ENCODE results near the gene RBP5. TPM values are rescaled to one million over a fixed set of nuclear protein-coding genes. Genes with fewer than 3 reads are reported as not detected.
A peak's percentile ranks its signal among the peaks of the same experiment; 100 is the strongest.

The RBP5 gene
- total and polyA plus RNA-seq, 9 of the 15 experiments (the other 6 are each of a cell fraction or from before 2014, with no cell fraction given) = 8.6 to 22.5 (median 11.4) TPM

GRCh38 chr12:7144414-7145120 is 15.9 kb upstream of the RBP5 start (continued):
- no peak for TF ChIP-seq THAP12 (CRISPR knock-in tag; IDR thresholded peaks at IDR 0.05)
- peak; percentile 28; the same call in 1 of the 2 replicates for TF ChIP-seq ZFX (CRISPR knock-in tag; IDR thresholded peaks at IDR 0.05)
- TF ChIP-seq ARID1B (IDR thresholded peaks at IDR 0.05) = peak; percentile 16; the same call in 1 of the 2 replicates
- no peak for TF ChIP-seq ARID3A (IDR thresholded peaks at IDR 0.05; ENCODE audit: borderline replicate concordance, low read depth, low read length)
- TF ChIP-seq TEAD1 (CRISPR knock-in tag; IDR thresholded peaks at IDR 0.05) = no peak
- TF ChIP-seq ZNF197 (CRISPR knock-in tag; IDR thresholded peaks at IDR 0.05; ENCODE audit: low read depth) = no peak
- TF ChIP-seq SFPQ (IDR thresholded peaks at IDR 0.05; ENCODE audit: low read depth, low read length) = no peak
- no peak for TF ChIP-seq ZNF217 (CRISPR knock-in tag; IDR thresholded peaks at IDR 0.05)
- peak; percentile 39 to 65 (median 61); a peak in 5 of 6 replicates for TF ChIP-seq CTCF (IDR thresholded peaks at IDR 0.05 in 2 of 3, conservative IDR thresholded peaks at IDR 0.05 in 1 of 3; ENCODE audit: insufficient read depth in 2 of 3, low read depth in 1 of 3, low read length in 3 of 3)
- TF ChIP-seq CREB3 (tag; conservative IDR thresholded peaks at IDR 0.05; ENCODE audit: low read depth) = no peak
- no peak for TF ChIP-seq POLR2G (IDR thresholded peaks at IDR 0.05; ENCODE audit: low read depth, low read length)
- no peak for TF ChIP-seq ZNF134 (CRISPR knock-in tag; conservative IDR thresholded peaks at IDR 0.05)
- TF ChIP-seq SIX5 (IDR thresholded peaks at IDR 0.05; ENCODE audit: borderline replicate concordance in 1 of 2, insufficient read depth in 1 of 2, low read depth in 1 of 2, low read length in 2 of 2) = no peak
